Epithelial cell of proximal tubule (primary cell): Measurements from ENCODE around the gene TBC1D22A. TPM values are rescaled to one million over a fixed set of nuclear protein-coding genes. Genes with fewer than 3 reads are reported as not detected.

Source experiments
- DNase-seq: peaks from one replicate; pipeline ENCODE4 v3.0.0-alpha.2; 2011; ENCODE audit warnings: low read depth
- H3K4me3 ChIP-seq: 2 replicates; pipeline ENCODE4 v1.5.1; 2011; ENCODE audit warnings: low read depth, mild to moderate bottlenecking, low read length
- CTCF ChIP-seq: conservative IDR thresholded peaks from 2 replicates; pipeline ENCODE4 v1.5.1; 2012; ENCODE audit warnings: low read depth, mild to moderate bottlenecking, low read length
- total RNA-seq: library from RNA; depleted of rRNA; stranded (reverse); fragments of >200 nt; gene quantifications from 2 replicates; pipeline ENCODE4 v1.2.3, GENCODE V29; 2015

The TBC1D22A gene
- total RNA-seq, 1 donor from 2014 or later, result 22.7 TPM

- DNase-seq, result no peak
- no peak for TF ChIP-seq CTCF
- H3K4me3 ChIP-seq, result no peak overlapping the region
These were observed 257.7 kb downstream of the TBC1D22A start for GRCh38 chr22:47020166-47020565.

GRCh38 chr22:47021371-47022074 lies 259.1 kb downstream of the TBC1D22A start:
- no peak for DNase-seq
- no peak overlapping the region for H3K4me3 ChIP-seq
- no peak for TF ChIP-seq CTCF

- DNase-seq, result no peak
- H3K4me3 ChIP-seq, result no peak overlapping the region
- TF ChIP-seq CTCF, result no peak
These were observed 259.6 kb downstream of the TBC1D22A start for GRCh38 chr22:47022075-47022473.

GRCh38 chr22:47022475-47022874 lies 260.0 kb downstream of the TBC1D22A start:
- no peak for TF ChIP-seq CTCF
- H3K4me3 ChIP-seq, result no peak overlapping the region
- DNase-seq, result no peak

GRCh38 chr22:47023871-47024270 lies 261.4 kb downstream of the TBC1D22A start:
- no peak overlapping the region for H3K4me3 ChIP-seq
- TF ChIP-seq CTCF, result no peak
- DNase-seq, result no peak

GRCh38 chr22:47027766-47028165 lies 265.3 kb downstream of the TBC1D22A start:
- TF ChIP-seq CTCF, result no peak
- no peak for DNase-seq
- H3K4me3 ChIP-seq, result no peak overlapping the region

GRCh38 chr22:47029244-47030074 lies 267.0 kb downstream of the TBC1D22A start:
- DNase-seq, result no peak
- no peak for TF ChIP-seq CTCF
- no peak overlapping the region for H3K4me3 ChIP-seq
